Inferior parietal cortex (tissue), 1 donor: ENCODE results near the gene SLC16A4.
"Not testable (repeated sequence)": the region's sequence is repeated elsewhere in the genome, so short reads cannot be mapped to it uniquely, and the experiment has no call there.

Experiments used
- DNase-seq: peaks from one replicate; pipeline ENCODE4 v3.0.0-alpha.2; 2016; ENCODE audit errors: extremely low spot score

The SLC16A4 gene

GRCh38 chr1:110409316-110409715 is 18.5 kb upstream of the SLC16A4 start:
- no peak for DNase-seq

DNA sequence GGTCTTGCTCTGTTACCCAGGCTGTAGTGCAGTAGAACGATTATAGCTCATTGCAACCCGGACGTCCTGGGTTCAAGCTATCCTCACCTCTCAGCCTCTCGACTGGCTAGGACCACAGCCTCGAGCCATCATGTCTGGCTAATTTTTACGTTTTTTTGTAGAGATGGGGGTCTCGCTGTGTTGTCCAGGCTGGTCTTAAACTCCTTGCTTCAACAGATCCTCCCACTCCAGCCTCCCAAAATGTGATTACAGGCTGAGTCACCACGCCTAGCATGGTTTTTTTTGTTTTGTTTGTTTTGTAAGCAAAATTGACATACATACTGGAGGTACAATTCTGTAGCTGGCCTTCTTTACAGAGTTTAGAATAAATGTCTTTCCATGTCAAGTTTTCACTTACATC is 17.7 kb upstream of the SLC16A4 start:
- no peak for DNase-seq

DNA sequence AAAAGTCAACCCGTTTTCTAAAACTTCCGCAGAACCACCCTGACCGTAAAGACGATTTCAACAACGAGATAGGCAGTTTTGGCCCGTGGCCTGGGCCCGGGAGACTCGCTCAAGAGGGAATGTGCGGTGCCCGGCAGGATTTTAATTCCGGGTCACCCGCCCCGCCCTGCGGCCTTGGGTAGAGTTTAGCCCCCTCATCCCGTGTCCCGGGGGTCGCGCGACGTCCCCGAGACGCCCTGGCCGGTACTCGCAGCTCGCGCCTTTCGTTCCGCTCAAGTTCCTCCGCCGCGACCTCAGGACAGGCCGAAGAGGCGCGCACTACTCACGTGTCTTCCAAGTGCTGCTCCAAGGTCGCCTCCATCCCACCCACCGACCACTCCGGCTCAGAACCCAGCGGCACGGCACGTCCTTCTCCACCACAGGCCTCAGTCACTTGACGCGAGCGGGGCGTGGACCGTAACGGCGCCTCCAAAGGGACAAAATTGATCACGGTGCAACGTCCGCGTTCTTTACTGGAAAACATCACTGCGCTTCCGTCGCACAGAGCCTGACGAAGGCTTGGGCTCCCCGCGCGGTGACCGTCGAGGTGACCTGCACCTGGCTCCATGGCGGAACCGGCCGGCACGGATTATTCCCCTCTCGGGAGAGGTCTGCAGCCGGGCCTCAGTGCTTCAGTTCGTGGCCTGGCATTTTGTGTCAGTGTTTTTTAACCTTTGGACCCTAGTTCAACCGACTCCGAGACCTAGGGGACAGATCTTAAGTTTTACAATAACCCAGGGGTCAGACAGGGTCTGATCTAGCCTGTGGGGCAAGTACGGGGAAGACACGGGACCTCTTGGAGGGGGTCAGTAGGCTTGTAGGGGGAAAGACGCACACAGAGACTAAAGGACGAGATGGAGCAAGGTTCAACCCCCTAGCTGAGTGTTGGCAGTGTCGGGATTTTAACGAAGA is 16.7 kb upstream of the SLC16A4 start, which contains the start of gene LAMTOR5:
Gene LAMTOR5, minus strand, starts transcription at position 435 of the 951 bp plus-strand sequence. Its CDS starts 74 bp downstream, at position 361.
- DNase-seq, result peak; percentile 95

- DNase-seq, result not testable (repeated sequence)
Measured at GRCh38 chr1:110406407-110406806, 15.6 kb upstream of the SLC16A4 start.

GRCh38 chr1:110404401-110404800 is 13.6 kb upstream of the SLC16A4 start:
- no peak for DNase-seq

DNA sequence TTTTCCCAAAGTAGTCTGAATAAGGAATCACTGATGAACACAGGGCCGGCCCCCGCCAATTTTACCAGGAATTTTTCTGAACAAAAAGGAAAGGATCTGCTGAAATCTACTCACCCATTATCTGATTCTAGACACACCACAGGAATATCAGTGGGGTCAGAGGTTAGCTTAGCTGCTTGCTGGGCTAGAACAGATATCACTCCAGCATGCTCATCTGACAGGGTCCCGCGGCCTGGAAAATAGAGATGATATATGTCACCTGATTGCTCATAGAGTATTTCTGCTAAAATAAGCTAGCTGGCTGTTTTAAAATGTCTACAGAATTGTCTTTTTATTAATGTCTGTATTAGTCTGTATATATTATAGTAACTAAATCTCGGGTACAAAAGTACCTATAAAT is 13.0 kb upstream of the SLC16A4 start:
- DNase-seq, result no peak

DNA sequence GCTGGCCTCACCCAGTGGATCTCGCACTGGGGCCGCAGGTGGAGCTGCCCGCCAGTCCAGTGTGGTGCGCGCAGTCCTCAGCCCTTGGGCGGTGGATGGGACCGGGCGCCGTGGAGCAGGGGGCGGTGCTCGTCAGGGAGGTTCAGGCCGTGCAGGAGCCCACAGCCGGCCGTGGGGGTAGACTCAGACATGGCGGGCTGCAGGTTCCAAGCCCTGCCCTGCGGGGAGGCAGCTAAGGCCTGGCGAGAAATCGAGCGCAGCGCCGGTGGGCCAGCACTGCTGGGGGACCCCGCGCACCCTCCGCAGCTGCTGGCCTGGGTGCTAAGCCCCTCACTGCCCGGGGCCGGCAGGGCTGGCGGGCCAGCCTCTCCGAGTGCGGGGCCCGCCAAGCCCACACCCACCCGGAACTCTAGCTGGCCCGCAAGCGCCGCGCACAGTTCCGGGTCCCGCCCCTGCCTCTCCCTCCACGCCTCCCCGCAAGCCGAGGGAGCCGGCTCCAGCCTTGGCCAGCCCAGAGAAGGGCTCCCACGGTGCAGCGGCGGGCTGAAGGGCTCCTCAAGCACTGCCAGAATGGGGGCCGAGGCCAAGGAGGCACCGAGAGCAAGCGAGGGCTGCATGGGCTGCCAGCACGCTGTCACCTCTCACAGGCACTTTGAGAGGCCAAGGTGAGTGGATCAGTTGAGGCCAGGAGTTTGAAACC is 5.6 kb upstream of the SLC16A4 start:
- not testable (repeated sequence) for DNase-seq

GRCh38 chr1:110394493-110394820 is 3.6 kb upstream of the SLC16A4 start:
- DNase-seq, result no peak

- DNase-seq, result no peak
Measured at GRCh38 chr1:110393691-110394492, 3.1 kb upstream of the SLC16A4 start.

DNA sequence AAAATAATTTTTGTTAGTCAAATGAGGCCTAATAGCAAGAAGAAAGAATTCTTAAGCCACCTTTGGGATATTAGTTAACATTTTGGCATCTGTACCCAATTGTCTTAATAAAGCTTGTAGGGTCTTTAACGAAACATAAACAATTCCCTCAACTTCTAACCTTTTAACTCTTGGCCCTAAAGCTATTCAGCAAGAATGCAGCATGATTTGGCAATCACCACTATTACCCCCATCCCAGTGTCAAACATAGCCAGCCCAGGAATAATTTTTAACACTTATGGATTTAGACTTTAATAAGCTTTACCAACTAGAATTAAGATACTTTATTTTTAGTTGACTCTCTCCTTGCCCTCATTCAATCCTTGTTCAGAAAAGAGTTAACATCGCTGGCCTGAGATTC is 2.5 kb upstream of the SLC16A4 start:
- no peak for DNase-seq

DNA sequence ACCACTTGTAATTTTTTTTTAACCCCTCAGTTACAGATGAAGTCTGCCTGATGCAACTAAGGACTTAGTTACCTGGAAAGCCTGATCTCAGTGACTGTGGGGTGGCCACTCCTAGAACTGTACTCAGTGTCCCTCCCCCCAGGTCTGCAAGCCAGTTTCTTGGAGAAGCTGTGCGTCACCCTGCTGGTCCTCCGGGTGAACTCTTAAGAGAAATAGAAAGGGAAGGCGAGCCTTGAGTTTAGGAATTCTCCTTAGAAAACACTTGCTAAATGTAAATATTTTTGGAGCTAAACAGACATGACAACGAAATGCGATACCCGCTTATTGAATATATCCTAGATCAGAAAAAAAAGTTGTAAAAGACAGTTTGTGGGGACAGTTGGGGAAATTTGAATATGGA is 730 bp downstream of the SLC16A4 start:
- no peak for DNase-seq

GRCh38 chr1:110387048-110387754 is 3.6 kb downstream of the SLC16A4 start:
- no peak for DNase-seq

GRCh38 chr1:110385369-110385768 is 5.5 kb downstream of the SLC16A4 start:
- no peak for DNase-seq

- DNase-seq, result no peak
Measured at GRCh38 chr1:110384581-110385321, 6.1 kb downstream of the SLC16A4 start.

DNA sequence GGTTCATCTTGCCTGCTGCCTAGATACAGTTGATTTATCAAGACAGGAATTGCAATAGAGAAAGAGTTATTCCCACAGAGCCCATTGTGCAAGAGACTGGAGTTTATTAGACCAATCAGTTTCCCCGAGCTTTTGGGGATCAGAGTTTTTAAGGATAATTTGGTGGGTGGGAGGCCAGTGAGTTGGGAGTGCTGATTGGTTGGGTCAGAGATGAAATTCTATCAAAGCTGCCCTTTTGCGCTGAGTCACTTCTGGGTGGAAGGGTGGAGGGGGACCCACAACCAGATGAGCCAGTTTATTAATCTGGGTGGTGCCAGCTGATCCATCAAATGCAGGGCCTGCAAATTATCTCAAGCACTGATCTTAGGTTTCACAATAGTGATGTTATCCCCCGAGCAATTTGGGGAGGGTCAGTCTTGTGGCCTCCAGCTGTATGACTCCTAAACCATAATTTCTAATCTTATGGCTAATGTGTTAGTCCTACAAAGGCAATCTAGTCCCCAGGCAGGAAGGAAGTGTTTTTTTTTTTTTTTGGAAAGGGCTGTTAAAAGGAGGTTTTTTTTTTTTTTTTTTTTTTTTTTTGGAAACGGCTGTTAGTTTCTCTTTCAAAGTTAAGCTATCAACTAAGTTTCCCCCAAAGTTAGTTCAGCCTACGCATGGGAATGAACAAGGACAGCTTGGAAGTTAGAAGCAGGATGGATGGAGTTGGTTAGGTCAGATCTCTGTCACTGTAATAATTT is 7.4 kb downstream of the SLC16A4 start:
- no peak for DNase-seq

DNA sequence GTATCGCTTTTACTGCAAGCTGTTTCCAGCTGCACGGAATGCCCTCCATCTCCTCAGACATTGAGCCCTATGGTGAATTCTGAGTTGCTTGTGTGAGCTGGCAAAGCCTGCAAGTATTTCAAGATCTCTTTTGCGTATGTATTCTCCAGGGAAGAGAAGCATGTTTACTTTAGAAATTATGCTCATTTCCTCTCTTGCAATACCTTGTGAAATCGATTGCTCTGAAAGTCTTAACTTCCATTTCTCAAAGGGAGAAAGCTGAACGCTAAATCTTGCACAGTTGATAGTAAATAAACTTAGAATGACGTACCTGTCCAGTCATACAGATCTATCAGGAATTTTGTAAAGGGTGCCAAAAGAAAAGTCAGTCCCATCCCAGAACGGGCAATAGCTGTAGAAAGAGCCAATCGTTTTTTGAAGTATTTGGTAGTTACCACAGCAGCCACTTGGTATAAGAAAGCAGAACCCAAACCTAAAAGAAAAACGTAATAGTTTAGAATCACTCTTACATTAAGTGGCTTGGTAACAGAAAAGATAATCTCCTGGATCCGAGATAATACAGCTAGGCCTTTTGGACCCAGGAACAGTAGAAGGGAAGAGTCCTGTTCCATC is 10.0 kb downstream of the SLC16A4 start:
- no peak for DNase-seq

GRCh38 chr1:110375490-110375889 is 15.3 kb downstream of the SLC16A4 start:
- no peak for DNase-seq

GRCh38 chr1:110370827-110371226 is 20.0 kb downstream of the SLC16A4 start:
- no peak for DNase-seq

DNA sequence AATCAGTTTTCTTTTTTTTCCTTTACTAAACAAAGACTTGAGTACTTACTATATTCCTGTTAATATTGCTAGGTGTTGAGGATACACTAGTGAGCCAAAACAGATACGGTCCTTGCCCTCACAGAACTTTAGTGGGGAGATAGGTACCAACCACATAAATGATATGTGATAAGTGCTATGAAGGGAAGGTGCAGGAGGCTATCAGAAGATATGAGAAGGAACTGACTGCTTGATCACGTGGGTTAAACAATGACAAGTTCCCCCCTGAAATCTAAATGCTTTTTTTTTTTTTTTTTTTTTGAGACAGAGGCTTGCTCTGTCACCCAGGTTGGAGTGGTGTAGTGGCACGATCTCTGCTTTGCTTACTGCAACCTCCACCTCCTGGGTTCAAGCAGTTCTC is 26.6 kb downstream of the SLC16A4 start:
- no peak for DNase-seq

DNA sequence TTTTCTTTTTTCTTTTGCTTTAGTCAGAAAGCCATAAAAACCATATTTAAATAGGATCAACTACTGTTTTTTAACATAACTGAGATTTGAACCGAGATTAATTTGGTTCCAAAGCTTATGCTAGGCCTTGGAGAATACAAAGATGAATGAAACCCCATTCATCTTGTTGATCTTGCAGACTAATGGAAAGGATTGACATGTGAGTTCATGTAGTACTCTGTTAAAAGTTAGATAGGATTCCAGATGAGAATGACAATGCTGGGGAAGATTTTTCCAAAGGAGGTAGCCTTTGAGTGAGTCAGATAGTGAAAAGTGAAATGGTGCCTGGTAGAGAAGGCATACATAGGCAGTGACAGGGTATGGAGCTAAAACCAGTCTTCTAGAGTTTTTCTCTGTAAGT is 29.0 kb downstream of the SLC16A4 start:
- no peak for DNase-seq
